Heart left ventricle (tissue), 16 donors: ENCODE data around the gene NIPA2. TPM values are rescaled to one million over a fixed set of nuclear protein-coding genes. Genes with fewer than 3 reads are reported as not detected.

Experiments used
- ATAC-seq, 4 donors: fragments of 200-7000 bp; cut with Tn5 transposase; one replicate each; pipeline ENCODE4 v1.9.1; 2020 to 2022; ENCODE audit warnings: moderate library complexity in 4 of 4, mild to moderate bottlenecking in 3 of 4, moderate number of reproducible peaks in 1 of 4
- DNase-seq, 5 donors: peaks; one replicate each; pipeline ENCODE4 v3.0.0-alpha.2; 2020
- H3K27ac ChIP-seq, 12 donors: fragments of 200-600 bp; sonication (generic) in 4 of 12; one replicate each; pipeline versions ENCODE4 v1.5.0 to v1.8.0; 2016 to 2022; ENCODE audit warnings: mild to moderate bottlenecking in 2 of 12
- H3K27me3 ChIP-seq, 9 donors: fragments of 200-600 bp; sonication (generic) in 2 of 9; one replicate each; pipeline versions ENCODE4 v1.5.1 to v1.8.0; 2016 to 2022; ENCODE audit warnings: mild to moderate bottlenecking in 3 of 9
- H3K36me3 ChIP-seq, 9 donors: fragments of 200-600 bp; sonication (generic) in 2 of 9; one replicate each; pipeline versions ENCODE4 v1.5.0 to v1.8.0; 2018 to 2022; ENCODE audit warnings: mild to moderate bottlenecking in 2 of 9
- H3K4me1 ChIP-seq, 12 donors: fragments of 200-600 bp; sonication (generic) in 4 of 12; one replicate each; pipeline versions ENCODE4 v1.5.0 to v1.8.0; 2016 to 2022; ENCODE audit warnings: mild to moderate bottlenecking in 3 of 12
- H3K4me3 ChIP-seq, 12 donors: fragments of 200-600 bp; sonication (generic) in 4 of 12; one replicate each; pipeline versions ENCODE4 v1.5.0 to v1.8.0; 2017 to 2022; ENCODE audit warnings: mild to moderate bottlenecking in 9 of 12, moderate library complexity in 4 of 12
- H3K9me3 ChIP-seq, 12 donors: fragments of 200-600 bp; sonication (generic) in 4 of 12; one replicate each; pipeline versions ENCODE4 v1.5.0 to v1.8.0; 2016 to 2022; ENCODE audit warnings: mild to moderate bottlenecking in 1 of 12
- CTCF ChIP-seq, 12 donors: fragments of 200-600 bp; sonication (generic) in 4 of 12; IDR thresholded peaks; one replicate each; pipeline versions ENCODE4 v1.5.0 to v1.8.0; 2018 to 2022; ENCODE audit warnings: antibody characterized with exemption in 12 of 12, mild to moderate bottlenecking in 5 of 12
- POLR2A ChIP-seq, 2 donors: fragments of 450-650 bp; IDR thresholded peaks; one replicate each; pipeline ENCODE4 v1.6.1; 2017; ENCODE audit warnings: antibody characterized with exemption in 2 of 2, mild to moderate bottlenecking in 2 of 2, moderate library complexity in 2 of 2
- WGBS, 4 donors: extraction: QIAGEN DNeasy Blood & Tissue Kit in 2 of 4; methylation state at CpG; one replicate each; pipeline versions ENCODE4 v1.1.5 to v1.1.7; 2013 to 2018; 5-methylcytosine and 5-hydroxymethylcytosine counted together
- intact Hi-C, 10 donors: fragments of 100-400 bp; cut with DNase I; formaldehyde crosslinking; loops; one replicate each; pipeline versions ENCODE4 v1.11.1 to v1.14.2; 2022
- polyA plus RNA-seq, 2 donors: library from polyadenylated mRNA; stranded (reverse); fragments of 200-250 nt; gene quantifications; one replicate each; pipeline ENCODE4 v1.2.3, GENCODE V29; 2013
- total RNA-seq, 9 donors: library from RNA; depleted of rRNA in 2 of 9; stranded (reverse); fragments of >200 nt in 2 of 9; fragmentation: NEBNext Ultra II Directional in 3 of 9; extraction: Animal tissue kit (Norgen Biotek cat#: 25700) in 3 of 9; gene quantifications; one replicate each; pipeline versions ENCODE4 v1.1.0 to v1.2.4, GENCODE V29; 2016 to 2023
- donor health status: ischemic (EF 13 %, LVEDD 7.1; RV severe dilation, severe dysfunction).
- donor health status: healthy with polysubstance abuse.
- donor health status: DM: no; HTN: yes; CAD: no.
- donor health status: DM: no; HTN: no; CAD: no.
- donor health status: ischemic (EF 25% LVEDD 6.9; RV normal size, moderate dysfunction).
- donor health status: ischemic (EF 25% LVEDD 5.7; RV mildly dilated, moderate dysfunction).
- donor health status: healthy.
- donor health status: DM: yes; HTN: yes; CAD: no.
- donor health status: ischemic (EF 35%, LVEDD 5.7; RV mildly dilated, moderate dysfunction).
- donor health status: nonischemic (EF 11% LVEDD 7.7; RV severe dilation, severe dysfunction).
- donor health status: DM: yes; HTN: yes; CAD: no.
- donor health status: PGD.
- donor health status: ischemic (EF 29% LVEDD 5.4; RV normal size, mild dysfunction).
- donor health status: nonischemic (EF 23%, LVEDD 6.1; RV moderate dilation, normal function).

The NIPA2 gene
- total and polyA plus RNA-seq, 11 donors, result 5.3 to 47.0 (median 20.6) TPM

- Histone ChIP-seq H3K9me3 (no peaks in the 10 kb centered on the region), H3K27me3 (no peaks in the 10 kb centered on the region), H3K27ac (no peak overlapping the region), H3K36me3 (peaks cover 3 to 100% (median 98%) of the 10 kb centered on the region in 9 donors), H3K4me3 (no peak overlapping the region), H3K4me1 (peaks cover 0 to 10% (median 0%) of the 10 kb centered on the region in 12 donors)
- DNase-seq, result no peak
- intact Hi-C loops, result loop anchor here in 2 of 10 donors (5.0 to 10.0 kb wide), 2 partner anchors 42 to 65 kb away; no protein-coding TSS in a partner anchor
- no peak for ATAC-seq
- TF ChIP-seq POLR2A (IDR thresholded peaks at IDR 0.05), result no peak
- TF ChIP-seq CTCF (IDR thresholded peaks at IDR 0.05), result no peak
- WGBS, 4 donors, result 96 to 98% (median 98%) methylated on average over 12 of the region's 12 CpGs
These were observed 31.4 kb downstream of the NIPA2 start for GRCh38 chr15:22869856-22870255.

- no peaks in the 10 kb centered on the region for H3K9me3 ChIP-seq
- H3K27ac ChIP-seq, result no peak overlapping the region
- WGBS, 4 donors, result 95 to 98% (median 97%) methylated on average over 11 of the region's 11 CpGs
- H3K27me3 ChIP-seq, result no peaks in the 10 kb centered on the region
- intact Hi-C loops, result loop anchor here in 1 of 10 donors (10.0 kb wide), 1 partner anchor 66 kb away; no protein-coding TSS in a partner anchor
- TF ChIP-seq POLR2A (IDR thresholded peaks at IDR 0.05), result no peak
- no peak for TF ChIP-seq CTCF (IDR thresholded peaks at IDR 0.05)
- ATAC-seq (no peak), DNase-seq (no peak)
- H3K4me1 ChIP-seq, result peaks cover 0 to 10% (median 0%) of the 10 kb centered on the region in 12 donors
- H3K4me3 ChIP-seq, result no peak overlapping the region
- peaks cover 3 to 100% (median 100%) of the 10 kb centered on the region in 9 donors for H3K36me3 ChIP-seq
These were observed 32.4 kb downstream of the NIPA2 start for GRCh38 chr15:22870865-22871264.

GRCh38 chr15:22871481-22872086 lies 33.1 kb downstream of the NIPA2 start:
- TF ChIP-seq CTCF (IDR thresholded peaks at IDR 0.05), result no peak
- no peak for TF ChIP-seq POLR2A (IDR thresholded peaks at IDR 0.05)
- intact Hi-C loops, result loop anchor here in 1 of 10 donors (10.0 kb wide), 1 partner anchor 67 kb away; no protein-coding TSS in a partner anchor
- 94 to 97% (median 95%) methylated on average over 6 of the region's 6 CpGs for WGBS, 4 donors
- ATAC-seq (peak in 1 of 4 donors; percentile 36), DNase-seq (no peak)
- H3K9me3 ChIP-seq, result no peaks in the 10 kb centered on the region
- peaks cover 3 to 100% (median 100%) of the 10 kb centered on the region in 9 donors for H3K36me3 ChIP-seq
- H3K4me1 ChIP-seq, result peaks cover 0 to 10% (median 0%) of the 10 kb centered on the region in 12 donors
- peak overlapping the region in 9 of 12 donors; percentile 4 to 51 (median 22) for H3K27ac ChIP-seq
- H3K27me3 ChIP-seq, result no peaks in the 10 kb centered on the region
- no peak overlapping the region for H3K4me3 ChIP-seq

GRCh38 chr15:22872936-22873701 lies 34.7 kb downstream of the NIPA2 start:
- WGBS, 4 donors, result 63 to 80% (median 77%) methylated on average over 10 to 17 of the region's 17 CpGs
- Histone ChIP-seq H3K4me1 (peaks cover 0 to 10% (median 0%) of the 10 kb centered on the region in 12 donors), H3K9me3 (no peaks in the 10 kb centered on the region), H3K27me3 (no peaks in the 10 kb centered on the region), H3K27ac (peak overlapping the region in 5 of 12 donors; percentile 8 to 57 (median 47)), H3K4me3 (no peak overlapping the region), H3K36me3 (peaks cover 3 to 100% (median 100%) of the 10 kb centered on the region in 9 donors)
- TF ChIP-seq CTCF (IDR thresholded peaks at IDR 0.05) (no peak), POLR2A (IDR thresholded peaks at IDR 0.05) (no peak)
- DNase-seq (no peak), ATAC-seq (peak in 1 of 4 donors; percentile 25)
- intact Hi-C loops, result loop anchor here in 1 of 10 donors (10.0 kb wide), 1 partner anchor 68 kb away; no protein-coding TSS in a partner anchor
